HEK293T (cell line): ENCODE results near the gene SCG2.

Source experiments
- CTCF ChIA-PET: fragments of 350-600 bp; formaldehyde crosslinking; extraction: SDS; loops from one replicate; lab custom pipeline; 2021; ENCODE audit warnings: antibody characterized with exemption, inconsistent platforms; lab: Yijun Ruan, JAX
- POLR2A ChIA-PET: fragments of 350-600 bp; formaldehyde crosslinking; extraction: SDS; loops from one replicate; lab custom pipeline; 2020; ENCODE audit warnings: antibody characterized with exemption, inconsistent platforms; lab: Yijun Ruan, JAX
- DNase-seq: peaks from one replicate; pipeline ENCODE4 v3.0.0; 2012; ENCODE audit warnings: mixed read lengths; ENCODE audit errors: extremely low spot score
- ARNT ChIP-seq: fragments of 450-650 bp; IDR thresholded peaks from 2 replicates; pipeline ENCODE4 v1.6.1; 2017; ENCODE audit warnings: mild to moderate bottlenecking
- BHLHE40 ChIP-seq: fragments of 450-650 bp; IDR thresholded peaks from 2 replicates; pipeline ENCODE4 v1.6.1; 2016; ENCODE audit warnings: mild to moderate bottlenecking, moderate library complexity, borderline replicate concordance
- CTBP1 ChIP-seq: fragments of 450-650 bp; IDR thresholded peaks from 2 replicates; pipeline ENCODE4 v1.6.1; 2016; ENCODE audit warnings: borderline replicate concordance
- ELF4 ChIP-seq: fragments of 450-650 bp; IDR thresholded peaks from 2 replicates; pipeline ENCODE4 v1.6.1; 2017; ENCODE audit warnings: antibody characterized with exemption
- FOXA1 ChIP-seq: fragments of 450-650 bp; IDR thresholded peaks from 2 replicates; pipeline ENCODE4 v1.6.1; 2016; ENCODE audit warnings: mild to moderate bottlenecking
- FOXK2 ChIP-seq: fragments of 450-650 bp; IDR thresholded peaks from 2 replicates; pipeline ENCODE4 v1.6.1; 2016; ENCODE audit warnings: mild to moderate bottlenecking
- FOXM1 ChIP-seq: fragments of 450-650 bp; IDR thresholded peaks from 2 replicates; pipeline ENCODE4 v1.6.1; 2017; ENCODE audit warnings: mild to moderate bottlenecking, borderline replicate concordance
- HDGF ChIP-seq: fragments of 450-650 bp; IDR thresholded peaks from 2 replicates; pipeline ENCODE4 v1.6.1; 2017; ENCODE audit warnings: antibody characterized with exemption, borderline replicate concordance
- L3MBTL2 ChIP-seq: fragments of 450-650 bp; conservative IDR thresholded peaks from 2 replicates; pipeline ENCODE4 v1.6.1; 2016; ENCODE audit warnings: mild to moderate bottlenecking
- LEF1 ChIP-seq: fragments of 450-650 bp; IDR thresholded peaks from 2 replicates; pipeline ENCODE4 v1.6.1; 2017; ENCODE audit warnings: mild to moderate bottlenecking, borderline replicate concordance
- NFRKB ChIP-seq: fragments of 450-650 bp; IDR thresholded peaks from 2 replicates; pipeline ENCODE4 v1.6.1; 2016; ENCODE audit warnings: mild to moderate bottlenecking, moderate library complexity
- PKNOX1 ChIP-seq: fragments of 450-650 bp; IDR thresholded peaks from 2 replicates; pipeline ENCODE4 v1.6.1; 2016
- SP1 ChIP-seq: fragments of 450-650 bp; IDR thresholded peaks from 2 replicates; pipeline ENCODE4 v1.6.1; 2017
- SUZ12 ChIP-seq: fragments of 450-650 bp; IDR thresholded peaks from 2 replicates; pipeline ENCODE4 v1.6.1; 2016; ENCODE audit warnings: mild to moderate bottlenecking
- TARDBP ChIP-seq: fragments of 450-650 bp; IDR thresholded peaks from 2 replicates; pipeline ENCODE4 v1.6.1; 2016
- ZNF384 ChIP-seq: fragments of 450-650 bp; IDR thresholded peaks from 2 replicates; pipeline ENCODE4 v1.6.1; 2016

Gene SCG2

GRCh38 chr2:223549215-223549614, 52.9 kb downstream of the SCG2 start:
- CTCF ChIA-PET, result no interaction called here
- POLR2A ChIA-PET, result no interaction called here
- no peak for DNase-seq
- no peak for TF ChIP-seq NFRKB
- no peak for TF ChIP-seq FOXA1
- no peak for TF ChIP-seq SUZ12
- no peak for TF ChIP-seq BHLHE40
- TF ChIP-seq ZNF384, result no peak
- TF ChIP-seq CTBP1, result no peak

- CTCF ChIA-PET, result no interaction called here
- TF ChIP-seq FOXK2, result no peak
- TF ChIP-seq ELF4, result no peak
- no peak for TF ChIP-seq SP1
- no peak for TF ChIP-seq ZNF384
- no peak for TF ChIP-seq NFRKB
- no peak for TF ChIP-seq BHLHE40
- no peak for TF ChIP-seq ARNT
- TF ChIP-seq PKNOX1, result no peak
- TF ChIP-seq FOXA1, result no peak
- no peak for TF ChIP-seq FOXM1
- no peak for TF ChIP-seq CTBP1
- TF ChIP-seq SUZ12, result no peak
- TF ChIP-seq L3MBTL2, result no peak
- TF ChIP-seq HDGF, result no peak
- no peak for TF ChIP-seq LEF1
- TF ChIP-seq TARDBP, result no peak
- no peak for DNase-seq
- POLR2A ChIA-PET, result no interaction called here
Measured at GRCh38 chr2:223548194-223548593, 54.0 kb downstream of the SCG2 start.
